NCI-H1048 (cell line): ENCODE data around the gene LRRC8E.
A peak's percentile ranks its signal among the peaks of the same experiment; 100 is the strongest.
"Not testable (repeated sequence)": the region's sequence is repeated elsewhere in the genome, so short reads cannot be mapped to it uniquely, and the experiment has no call there.

Experiments used
- DNase-seq: peaks from one replicate; lab custom pipeline; 2025; lab: John Stamatoyannopoulos, UW

Gene LRRC8E

DNA sequence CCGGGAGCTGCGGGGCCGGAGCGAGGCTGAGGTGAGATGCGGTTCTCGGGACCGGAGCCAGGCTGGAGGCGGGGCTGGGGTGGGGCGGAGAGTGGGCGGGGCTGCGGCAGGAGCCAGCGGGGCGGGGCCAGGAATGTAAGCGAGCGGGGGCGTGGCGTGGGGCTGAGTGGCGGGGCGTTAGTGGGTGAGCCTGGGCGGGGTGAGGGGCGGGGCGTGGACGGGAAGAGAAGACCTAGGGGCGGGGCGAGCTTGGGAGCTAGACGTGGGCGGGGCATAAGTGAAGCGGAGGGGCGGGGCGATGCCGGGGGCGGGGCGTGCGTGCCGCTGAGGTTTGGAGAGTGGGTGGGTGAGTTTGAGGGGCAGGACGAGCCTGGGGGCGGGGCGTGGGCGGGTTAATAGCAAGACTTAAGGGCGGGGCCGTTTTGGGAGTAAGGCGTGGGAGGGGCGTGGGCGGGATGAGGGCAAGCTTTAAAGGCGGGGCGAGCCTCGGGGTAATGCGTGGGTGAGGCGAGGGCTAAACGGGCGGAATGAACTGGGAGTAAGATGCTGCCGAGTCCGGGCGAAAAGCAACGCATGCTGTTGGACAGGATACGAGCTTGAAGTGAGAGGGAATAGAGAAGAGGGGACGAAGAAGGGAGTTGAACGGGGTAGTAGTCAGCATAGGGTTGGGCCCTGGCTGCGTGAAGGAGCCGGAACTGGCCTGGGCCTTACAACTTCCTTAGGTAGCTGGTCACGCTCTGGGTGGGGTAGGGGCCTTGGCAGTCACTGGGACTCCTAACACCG is 32.4 kb downstream of the LRRC8E start:
- peak; percentile 94 for DNase-seq

GRCh38 chr19:7921302-7921966 is 33.1 kb downstream of the LRRC8E start:
- DNase-seq, result no peak

DNA sequence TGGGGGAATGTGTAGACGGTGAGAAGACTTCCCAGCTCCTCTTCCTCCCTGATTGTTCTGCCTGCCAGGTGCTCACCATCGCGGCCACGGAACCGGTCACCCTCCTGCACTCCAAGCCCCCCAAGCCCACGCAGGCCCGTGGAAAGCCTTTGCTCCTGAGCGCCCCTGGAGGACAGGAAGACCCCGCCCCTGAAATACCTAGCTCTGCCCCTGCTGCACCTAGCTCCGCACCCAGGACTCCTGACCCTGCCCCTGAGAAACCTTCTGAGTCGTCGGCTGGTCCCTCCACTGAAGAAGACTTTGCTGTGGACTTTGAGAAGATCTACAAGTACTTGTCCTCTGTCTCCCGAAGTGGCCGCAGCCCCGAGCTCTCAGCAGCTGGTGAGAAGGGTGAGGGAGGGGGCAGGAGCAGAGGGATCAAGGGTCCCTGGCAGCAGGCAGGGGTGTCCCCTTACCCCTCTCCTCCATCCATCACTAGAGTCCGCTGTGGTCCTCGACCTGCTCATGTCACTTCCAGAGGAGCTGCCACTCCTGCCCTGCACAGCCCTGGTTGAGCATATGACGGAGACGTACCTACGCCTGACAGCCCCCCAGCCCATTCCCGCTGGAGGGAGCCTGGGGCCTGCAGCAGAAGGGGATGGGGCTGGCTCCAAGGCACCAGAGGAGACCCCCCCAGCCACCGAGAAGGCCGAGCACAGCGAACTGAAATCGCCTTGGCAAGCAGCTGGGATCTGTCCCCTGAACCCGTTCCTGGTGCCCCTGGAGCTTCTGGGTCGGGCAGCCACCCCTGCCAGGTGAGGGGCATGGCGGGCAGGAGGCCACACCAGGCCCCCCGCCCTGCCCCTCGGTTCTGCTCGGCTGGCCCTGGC is 33.9 kb downstream of the LRRC8E start:
- no peak for DNase-seq

DNA sequence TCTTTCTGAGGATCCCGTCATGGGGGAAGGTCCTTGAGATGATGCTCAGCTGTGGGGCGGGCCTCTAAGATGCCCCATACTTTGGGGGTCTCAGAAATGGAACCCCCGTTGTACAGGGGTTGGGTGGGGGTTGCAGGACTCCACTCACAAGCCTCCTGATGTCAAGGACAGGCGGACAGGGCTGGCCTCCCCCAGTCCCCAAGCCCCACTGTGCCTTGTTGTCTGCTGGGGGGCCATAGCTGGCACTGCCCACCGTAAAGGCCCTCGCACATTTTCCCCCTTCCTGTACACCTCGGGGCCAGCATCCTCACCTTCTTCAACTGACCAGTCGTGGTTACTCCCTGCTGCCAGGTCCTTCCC is 34.5 kb downstream of the LRRC8E start:
- no peak for DNase-seq

GRCh38 chr19:7923295-7924191 is 35.2 kb downstream of the LRRC8E start:
- no peak for DNase-seq

GRCh38 chr19:7924241-7924640 is 35.9 kb downstream of the LRRC8E start:
- DNase-seq, result no peak

DNA sequence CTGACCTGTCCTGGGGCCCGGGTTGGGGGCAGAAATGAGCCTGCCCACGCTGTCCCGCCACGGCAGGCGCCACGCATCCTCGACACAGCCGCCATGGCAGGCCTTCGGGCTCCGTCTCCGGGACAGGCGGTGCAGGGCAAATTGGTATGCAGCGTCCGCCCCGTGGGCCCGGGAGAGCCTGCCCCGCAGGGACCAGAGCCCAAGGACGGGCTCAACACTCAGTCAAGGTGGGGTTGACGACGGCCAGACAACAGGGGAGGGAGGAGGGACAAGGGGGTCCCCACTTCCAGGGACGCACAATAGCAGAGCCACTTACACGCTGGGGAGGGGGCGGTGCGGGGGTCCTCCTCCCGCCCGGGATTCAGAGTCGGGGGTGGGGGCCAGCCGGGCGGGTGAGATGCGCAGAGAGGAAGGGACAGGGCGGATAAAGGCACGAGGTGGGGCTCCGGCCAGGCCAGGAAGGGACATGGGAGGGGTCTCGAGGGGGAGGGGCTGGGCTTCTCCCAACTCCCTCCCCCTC is 36.4 kb downstream of the LRRC8E start:
- DNase-seq, result no peak

DNA sequence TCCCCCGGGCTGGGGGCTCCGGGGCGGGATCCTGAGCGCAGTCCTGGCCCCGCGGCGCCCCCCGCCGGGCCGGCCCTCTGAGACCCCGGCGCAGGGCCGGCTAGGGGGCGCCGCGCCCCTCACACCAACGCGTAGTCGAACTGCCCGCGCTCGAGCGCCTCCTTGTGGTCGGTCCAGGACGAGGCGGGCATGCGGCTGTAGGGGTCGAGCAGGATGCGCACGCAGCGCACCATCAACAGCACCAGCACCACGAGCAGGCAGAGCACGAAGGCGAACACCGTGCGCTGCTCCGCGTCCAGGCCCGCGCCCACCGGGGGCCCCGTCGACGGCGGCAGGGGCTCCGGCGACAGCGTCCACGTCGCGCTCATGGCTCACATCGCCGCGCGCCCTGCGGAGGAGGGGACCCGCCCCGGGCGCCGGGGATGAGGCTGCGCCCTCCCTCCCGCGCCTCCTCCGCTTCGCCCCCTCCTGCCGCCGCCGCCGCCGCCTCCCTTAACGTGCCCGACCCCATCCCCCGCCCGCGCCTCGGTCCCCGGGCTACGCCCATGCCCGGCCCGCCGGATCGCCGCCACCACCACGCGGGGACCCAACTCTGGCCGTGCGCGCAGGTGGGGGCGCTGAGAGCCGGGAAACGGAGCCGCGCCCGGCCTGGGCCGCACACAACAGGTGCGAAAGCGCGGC is 37.0 kb downstream of the LRRC8E start:
- no peak for DNase-seq

- DNase-seq, result peak; percentile 12
These were observed 37.9 kb downstream of the LRRC8E start, which contains the start of gene CTXN1 for GRCh38 chr19:7926021-7926726. TSS of gene CTXN1 (minus strand) at chr19:7926135. CDS start at chr19:7925538, 597 bp downstream.

- DNase-seq, result no peak
These were observed 38.7 kb downstream of the LRRC8E start for GRCh38 chr19:7926727-7927604.

DNA sequence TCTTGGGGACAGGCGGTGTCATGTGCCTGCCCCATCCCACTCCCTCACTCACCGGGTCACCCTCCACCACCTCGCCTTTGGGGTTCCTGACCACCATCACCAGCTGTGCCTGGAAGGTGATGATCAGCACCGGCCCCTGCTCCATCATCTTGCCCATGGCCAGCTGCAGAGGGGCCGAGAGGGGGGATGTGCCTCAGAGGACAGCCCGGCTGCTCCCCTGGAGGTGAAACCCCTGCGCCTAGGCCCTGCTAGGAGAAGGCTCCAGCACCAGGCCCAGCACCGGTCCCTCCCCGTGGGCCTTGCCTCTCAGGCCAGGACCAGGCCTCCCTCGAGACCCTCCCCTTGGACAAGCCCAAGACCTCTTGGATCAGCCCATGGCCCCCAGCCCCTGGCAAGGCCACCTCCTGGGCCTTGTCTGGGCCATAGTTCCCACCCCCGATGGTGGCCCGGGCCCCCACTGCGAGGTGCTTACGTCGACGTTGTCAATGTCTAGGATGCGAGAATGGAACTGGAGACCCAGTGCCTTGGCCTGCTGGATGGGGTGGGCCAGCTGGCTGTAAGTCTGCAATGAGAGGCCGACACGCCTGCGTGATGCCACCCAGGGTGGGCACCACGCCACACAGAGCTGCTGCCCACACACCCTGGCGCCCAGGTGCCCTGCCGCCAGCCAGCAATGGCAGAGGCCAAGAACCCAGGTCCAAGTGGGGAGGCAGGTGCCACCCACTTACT is 39.5 kb downstream of the LRRC8E start:
- DNase-seq, result no peak

DNA sequence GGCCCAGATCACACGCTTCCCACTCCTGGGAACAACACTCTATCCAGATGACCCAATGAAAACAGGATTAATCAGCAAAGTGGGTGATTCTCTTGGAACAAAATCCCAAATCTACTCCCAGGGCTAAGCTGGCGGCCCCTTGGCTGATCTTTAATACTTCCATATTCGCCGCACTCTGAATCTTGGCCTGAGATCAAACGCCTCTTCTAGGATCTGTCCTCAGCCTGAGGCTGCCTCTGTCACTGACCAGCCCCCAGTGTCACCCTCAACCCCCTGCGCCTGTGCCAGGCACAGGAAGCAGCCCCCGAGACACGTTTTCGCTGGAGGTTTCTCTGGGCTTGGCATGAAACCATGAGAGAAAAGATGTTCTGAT is 40.0 kb downstream of the LRRC8E start:
- DNase-seq, result no peak

GRCh38 chr19:7928741-7929701 is 40.7 kb downstream of the LRRC8E start:
- peak; percentile 18 for DNase-seq

DNA sequence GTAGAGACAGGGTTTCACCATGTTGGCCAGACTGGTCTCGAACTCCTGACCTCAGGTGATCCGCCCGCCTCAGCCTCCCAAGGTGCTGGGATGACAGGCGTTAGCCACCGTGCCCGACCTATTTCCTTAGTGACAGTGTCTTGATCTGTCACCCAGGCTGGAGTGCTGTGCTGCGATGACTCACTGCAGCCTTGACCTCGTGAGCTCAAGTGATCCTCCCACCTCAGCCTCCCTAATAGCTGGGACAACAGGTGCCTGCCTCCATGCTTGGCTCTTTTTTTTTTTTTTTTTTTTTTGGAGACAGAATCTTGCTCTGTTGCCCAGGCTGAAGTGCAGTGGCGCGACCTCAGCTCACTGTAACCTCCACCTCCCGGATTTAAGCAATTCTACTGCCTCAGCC is 41.7 kb downstream of the LRRC8E start:
- not testable (repeated sequence) for DNase-seq

- DNase-seq, result no peak
These were observed 42.5 kb downstream of the LRRC8E start for GRCh38 chr19:7930765-7931164.

GRCh38 chr19:7931221-7932061 is 43.1 kb downstream of the LRRC8E start:
- no peak for DNase-seq
